Measurements from ENCODE around the gene PPP2R2B.
"Not testable (repeated sequence)": the region's sequence is repeated elsewhere in the genome, so short reads cannot be mapped to it uniquely, and the experiment has no call there.

PPP2R2B gene

DNA sequence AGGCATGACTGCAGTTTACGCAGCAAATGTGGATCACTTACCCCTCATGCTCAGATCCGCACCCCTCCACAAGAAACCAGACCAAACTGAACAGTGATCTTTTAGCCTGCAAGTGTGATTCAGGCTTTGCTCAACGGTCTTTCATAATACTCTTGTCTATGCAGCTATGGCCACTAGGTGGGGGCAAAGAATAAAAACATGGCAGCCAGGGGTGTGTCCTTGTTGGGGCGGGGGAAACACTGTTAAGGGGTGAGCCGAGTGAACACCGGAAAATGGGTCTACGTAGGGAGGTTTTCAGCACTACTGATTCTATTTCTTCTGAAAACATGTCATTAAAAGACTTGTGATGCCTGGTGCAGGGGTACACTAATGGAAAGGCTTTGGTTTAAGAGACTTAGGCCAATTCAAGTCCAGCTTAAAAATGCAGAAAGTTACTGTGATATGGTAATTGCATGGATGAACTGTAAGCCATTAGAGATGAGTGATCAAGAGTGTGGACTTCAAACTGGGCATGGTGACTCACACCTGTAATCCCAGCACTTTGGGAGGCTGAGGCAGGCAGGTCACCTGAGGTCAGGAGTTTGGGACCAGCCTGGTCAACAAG, 312.7 kb downstream of the PPP2R2B start:
- in situ Hi-C loops (cut with HindIII; ENCODE audit: low sequenced_read_pairs) = no loop called here

DNA sequence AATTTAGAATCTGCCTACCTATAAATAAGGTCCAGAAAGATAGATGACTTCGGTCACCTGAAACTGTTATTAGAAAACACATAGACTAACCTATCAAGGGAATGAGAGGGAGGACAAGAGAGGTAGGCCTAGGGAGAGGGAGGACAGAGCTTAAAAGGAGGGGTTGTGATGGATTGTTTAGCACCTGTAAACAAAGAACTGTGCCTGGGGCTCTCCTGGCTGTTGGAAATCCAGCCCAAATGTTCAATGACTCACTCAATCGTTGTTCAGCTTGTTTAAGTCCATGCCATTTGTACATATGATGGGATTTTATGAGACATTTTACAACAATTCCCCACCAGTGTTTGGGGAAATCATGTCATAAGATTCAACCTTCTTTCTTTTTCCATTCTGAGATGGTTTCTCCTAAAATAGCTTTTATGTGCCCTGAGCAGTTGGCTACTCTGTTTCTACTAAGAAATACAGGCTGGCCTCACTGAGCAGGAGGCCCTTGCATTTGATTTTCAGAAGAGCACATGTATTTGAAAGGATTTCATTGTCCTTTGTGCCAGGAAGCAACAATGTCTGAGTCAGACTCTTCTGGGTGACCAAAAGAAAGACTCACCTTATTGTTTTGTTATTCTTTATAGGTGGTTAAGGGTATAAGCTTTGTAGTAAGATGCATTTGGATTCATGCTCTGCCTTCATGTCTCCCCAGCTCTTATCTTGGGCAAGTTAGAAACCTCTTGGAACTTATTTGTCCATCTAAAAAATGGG, 314.4 kb downstream of the PPP2R2B start:
- in situ Hi-C loops (cut with HindIII; ENCODE audit: low sequenced_read_pairs) = no loop called here

DNA sequence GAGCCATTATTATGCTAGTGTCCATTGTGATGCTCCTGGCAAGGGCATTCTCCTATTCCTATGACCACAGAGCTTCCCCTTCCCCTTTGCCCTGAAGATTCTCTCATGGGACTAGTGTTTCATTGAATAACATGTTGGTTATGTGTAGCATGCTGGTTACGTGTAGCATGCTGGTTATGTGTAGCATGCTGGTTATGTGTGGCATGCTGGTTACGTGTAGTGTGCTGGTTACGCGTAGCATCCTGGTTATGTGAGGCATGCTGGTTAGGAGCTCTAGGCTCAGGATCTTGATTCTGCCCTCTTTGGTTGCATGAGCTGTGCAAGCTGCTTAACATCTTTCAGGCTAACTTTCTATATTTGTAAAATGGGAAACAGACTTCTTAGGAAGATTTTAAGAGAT, 316.1 kb downstream of the PPP2R2B start:
- in situ Hi-C loops (cut with HindIII; ENCODE audit: low sequenced_read_pairs) = no loop called here

DNA sequence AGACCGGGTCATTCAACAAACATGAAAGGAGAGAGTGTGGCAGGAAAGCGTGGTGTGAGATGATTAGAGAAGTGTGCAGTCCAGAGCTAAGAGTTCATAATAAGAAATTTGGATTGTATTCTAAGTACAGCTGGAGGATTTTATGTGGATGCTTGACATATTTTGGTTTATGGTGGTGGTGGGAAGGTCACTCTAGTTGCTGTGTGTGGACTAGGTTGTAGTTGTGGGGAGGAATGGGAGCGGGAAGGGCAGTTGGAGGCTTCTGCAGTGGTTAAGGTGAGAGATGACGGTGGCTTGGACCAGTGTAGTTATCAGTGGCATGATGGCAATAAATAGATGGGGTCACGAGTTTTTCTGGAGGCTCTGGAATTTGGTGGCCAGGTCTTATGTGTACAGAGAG, 316.8 kb downstream of the PPP2R2B start:
- in situ Hi-C loops (cut with HindIII; ENCODE audit: low sequenced_read_pairs) = no loop called here

DNA sequence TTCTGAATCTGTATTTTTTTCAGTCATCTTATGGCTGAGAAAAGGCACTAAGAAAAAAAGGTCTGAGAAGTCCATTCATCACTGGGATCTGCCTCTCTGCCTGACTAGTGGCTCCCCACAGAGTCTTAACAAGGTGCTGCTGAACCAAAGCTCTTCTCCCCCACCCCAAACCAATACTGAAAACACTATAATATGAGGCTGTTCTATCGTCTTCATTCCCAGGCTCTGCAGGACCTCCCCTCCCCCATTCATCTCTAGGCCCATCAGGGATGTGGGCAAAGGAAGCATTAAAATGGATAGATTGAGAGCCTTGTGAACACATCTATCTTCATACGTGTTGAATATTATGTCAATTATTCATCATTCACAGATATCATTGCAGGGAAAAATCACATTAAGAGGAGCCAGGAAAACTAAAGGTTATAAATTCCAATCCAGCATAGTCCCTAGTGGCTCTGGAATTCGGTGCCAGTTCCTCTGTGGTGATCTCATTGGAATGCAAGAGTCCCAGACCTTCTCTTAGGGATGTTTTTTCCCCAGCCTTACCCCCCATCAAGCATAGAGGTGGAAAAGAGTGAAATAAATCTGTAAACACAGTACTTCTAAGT, 318.2 kb downstream of the PPP2R2B start:
- in situ Hi-C loops (cut with HindIII; ENCODE audit: low sequenced_read_pairs) = no loop called here

DNA sequence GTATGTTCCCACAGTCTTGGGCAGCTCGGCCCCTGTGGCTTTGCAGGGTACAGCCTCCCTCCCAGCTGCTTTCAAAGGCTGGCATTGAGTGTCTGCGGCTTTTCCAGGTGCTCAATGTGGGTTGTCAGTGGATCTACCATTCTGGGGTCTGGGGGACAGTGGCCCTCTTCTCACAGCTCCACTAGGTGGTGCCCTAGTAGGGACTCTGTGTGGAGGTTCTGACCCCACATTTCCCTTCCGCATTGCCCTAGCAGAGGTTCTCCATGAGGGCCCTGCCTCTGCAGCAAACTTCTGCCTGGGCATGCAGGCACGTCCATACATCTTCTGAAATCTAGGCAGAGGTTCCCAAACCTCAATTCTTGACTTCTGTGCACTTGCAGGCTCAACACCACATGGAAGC, 321.7 kb downstream of the PPP2R2B start:
- in situ Hi-C loops (cut with HindIII; ENCODE audit: low sequenced_read_pairs) = not testable (repeated sequence)

DNA sequence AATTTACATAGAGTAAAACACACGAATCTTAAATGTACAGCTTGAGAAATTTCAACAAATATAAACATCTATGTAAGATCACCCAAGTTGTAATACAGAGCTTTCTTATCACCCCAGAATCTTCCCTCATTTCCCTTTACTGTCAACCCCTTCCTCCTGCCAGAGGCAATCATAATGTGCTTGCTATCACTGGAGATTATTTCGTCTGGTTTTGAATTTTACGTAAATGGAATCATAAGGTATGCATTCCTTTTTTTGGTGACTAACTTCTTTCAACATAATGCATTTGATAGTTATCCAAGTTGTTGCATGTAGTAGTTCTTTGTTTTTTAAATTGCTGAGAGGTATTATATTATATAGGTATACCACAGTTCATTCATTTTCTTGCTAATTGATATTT, 325.1 kb downstream of the PPP2R2B start:
- in situ Hi-C loops (cut with HindIII; ENCODE audit: low sequenced_read_pairs) = no loop called here

DNA sequence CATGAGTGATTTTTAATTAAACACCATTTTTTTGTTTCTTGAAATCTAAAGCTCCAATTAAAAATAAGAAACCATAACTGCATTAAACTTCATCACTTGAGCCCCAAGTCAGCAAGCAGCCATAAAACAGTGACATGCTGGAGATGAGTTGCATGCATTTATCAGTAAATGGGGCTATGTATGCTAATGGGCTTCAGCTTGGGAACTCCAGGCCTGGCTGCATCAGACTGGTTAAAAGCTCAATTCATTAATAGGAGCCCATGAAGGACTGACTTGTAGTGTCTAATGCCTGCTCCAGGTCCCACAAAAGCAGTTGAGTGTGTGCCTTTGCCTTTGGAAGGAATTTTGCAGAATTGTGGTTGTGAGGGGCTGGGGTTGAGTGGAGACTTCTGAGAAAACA, 328.9 kb downstream of the PPP2R2B start:
- in situ Hi-C loops (cut with HindIII; ENCODE audit: low sequenced_read_pairs) = loop anchor here (25.0 kb wide), 1 partner anchor 638 kb away; no protein-coding TSS in a partner anchor

DNA sequence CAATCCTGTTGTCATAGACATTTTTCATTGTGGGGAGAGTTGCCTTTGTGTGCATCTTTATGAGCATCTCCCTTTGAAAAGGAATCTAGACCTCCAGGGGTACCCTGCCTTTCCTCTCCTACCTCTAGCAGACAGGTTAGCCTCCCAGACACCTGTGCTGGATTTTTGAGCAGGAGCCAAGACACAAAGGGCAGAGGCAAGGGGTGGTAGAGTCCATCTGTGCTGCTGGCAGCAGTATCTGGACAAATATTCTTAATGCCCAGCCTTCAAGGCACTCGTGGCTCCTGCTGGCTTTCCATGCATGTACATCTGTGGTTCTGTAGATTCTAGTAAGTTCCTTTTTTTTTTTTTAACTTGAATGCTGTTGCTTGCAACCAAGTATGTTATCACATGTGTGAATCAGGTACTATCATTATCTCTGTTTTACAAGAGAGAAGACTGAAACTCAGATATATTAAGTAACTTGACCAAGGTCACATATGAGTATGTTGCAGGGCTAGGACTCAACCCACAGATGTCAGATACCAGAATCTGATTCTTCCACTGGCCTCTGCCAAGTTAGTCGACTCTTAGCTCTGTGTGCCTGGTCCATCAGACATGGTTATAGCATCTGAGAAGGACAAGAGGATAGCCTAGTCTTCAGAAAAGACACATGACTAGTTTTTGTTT, 329.6 kb downstream of the PPP2R2B start:
- in situ Hi-C loops (cut with HindIII; ENCODE audit: low sequenced_read_pairs) = loop anchor here (25.0 kb wide), 1 partner anchor 638 kb away; no protein-coding TSS in a partner anchor

DNA sequence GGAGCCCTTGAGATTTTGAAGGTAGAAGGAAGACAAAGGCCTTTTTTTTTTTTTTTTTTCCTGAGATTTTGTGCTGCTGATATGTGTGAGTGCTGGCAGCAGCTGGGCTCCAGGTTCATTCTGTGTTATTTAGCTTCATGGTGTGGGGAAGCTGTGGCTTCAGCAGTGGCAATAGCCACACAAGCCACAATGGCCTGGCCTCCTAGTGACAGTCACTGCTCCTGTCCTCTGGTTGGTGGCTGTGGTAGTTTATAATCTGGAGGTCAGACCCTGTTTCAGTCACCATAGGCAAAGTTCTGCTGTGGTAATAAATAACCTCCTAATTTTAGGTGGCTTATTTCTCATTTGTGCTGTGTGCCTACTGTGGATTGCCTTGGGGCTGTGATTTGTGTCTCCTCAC, 334.3 kb downstream of the PPP2R2B start:
- in situ Hi-C loops (cut with HindIII; ENCODE audit: low sequenced_read_pairs) = loop anchor here (25.0 kb wide), 1 partner anchor 643 kb away; no protein-coding TSS in a partner anchor

DNA sequence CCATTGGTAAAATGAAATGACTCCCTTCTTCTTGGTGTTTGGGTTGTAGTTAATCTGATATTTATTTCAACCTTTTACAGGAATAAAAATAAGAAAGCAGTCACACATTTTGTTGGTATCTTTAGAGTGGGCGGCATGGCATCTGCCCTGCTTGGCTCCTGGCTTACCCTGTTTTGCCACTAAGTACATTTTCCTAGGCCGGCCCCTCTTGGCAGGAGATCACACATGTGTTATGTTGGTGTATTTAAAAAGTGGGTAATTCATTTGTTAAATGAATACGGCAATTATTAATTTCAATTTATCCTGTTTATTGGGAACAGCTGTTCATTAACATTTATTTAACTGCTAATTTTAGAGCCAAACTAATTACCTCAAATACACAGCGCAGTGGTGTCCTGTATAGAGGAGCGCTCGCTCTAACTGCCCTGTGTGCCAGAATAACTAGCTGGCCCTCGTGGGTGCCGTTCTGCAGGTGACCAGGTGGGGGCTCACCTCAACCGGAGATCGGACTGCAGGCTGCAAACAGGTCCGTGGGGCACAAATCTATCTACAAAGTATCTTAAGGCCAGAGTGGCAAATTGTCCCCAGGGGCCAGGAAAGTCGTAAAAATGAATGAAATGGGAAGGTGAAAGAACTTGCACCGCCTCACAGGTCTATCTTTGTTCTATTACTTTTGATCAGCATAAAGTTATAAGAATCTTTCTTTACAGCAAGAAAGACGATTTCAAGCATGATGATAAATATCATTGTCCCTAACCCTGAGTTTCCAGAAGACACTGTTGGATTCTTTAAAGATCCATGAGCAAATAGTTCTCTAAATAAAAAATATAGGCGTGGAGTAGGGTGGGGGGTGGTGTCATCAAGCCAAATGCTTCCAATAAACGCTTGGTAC, 336.4 kb downstream of the PPP2R2B start:
- in situ Hi-C loops (cut with HindIII; ENCODE audit: low sequenced_read_pairs) = loop anchor here (25.0 kb wide), 1 partner anchor 645 kb away; no protein-coding TSS in a partner anchor

DNA sequence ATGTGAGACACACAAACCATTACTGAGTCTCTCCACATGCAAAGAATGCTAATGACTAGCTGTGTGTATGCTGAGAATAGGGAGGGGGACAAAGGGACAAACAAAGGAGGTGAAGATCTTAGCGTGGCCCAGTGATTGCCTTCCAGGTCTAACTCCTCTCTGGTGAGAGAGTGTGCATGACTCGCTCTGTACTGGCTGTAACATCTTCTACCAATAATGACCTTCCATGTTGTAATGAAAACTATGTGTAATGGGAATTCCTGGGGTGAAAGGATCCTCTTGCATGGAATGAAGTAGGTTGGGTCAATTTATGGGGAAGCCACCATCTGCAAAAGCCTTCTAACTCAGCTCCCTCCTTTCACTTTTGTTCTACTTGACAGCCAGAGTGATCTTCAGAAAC, 338.1 kb downstream of the PPP2R2B start:
- in situ Hi-C loops (cut with HindIII; ENCODE audit: low sequenced_read_pairs) = loop anchor here (25.0 kb wide), 1 partner anchor 647 kb away; no protein-coding TSS in a partner anchor

DNA sequence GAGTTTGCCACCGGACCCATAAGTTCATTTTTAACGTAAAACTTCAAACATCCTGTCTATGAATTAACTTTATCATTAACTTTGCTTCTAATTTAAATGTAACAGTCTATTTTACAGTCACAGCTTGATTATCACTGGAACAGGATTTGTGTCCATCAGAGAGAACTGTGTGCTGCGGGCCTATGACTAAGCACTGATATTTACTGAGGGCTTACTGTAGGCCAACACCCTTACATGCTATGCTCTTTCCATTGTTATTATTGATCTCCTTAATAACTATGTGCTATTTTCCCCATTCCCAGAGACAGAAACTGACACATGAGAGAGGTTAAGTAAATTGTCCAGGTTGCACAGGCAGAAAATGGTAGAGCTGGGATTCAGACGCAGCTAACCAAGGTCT, 338.6 kb downstream of the PPP2R2B start:
- in situ Hi-C loops (cut with HindIII; ENCODE audit: low sequenced_read_pairs) = loop anchor here (10.0 to 25.0 kb wide), 2 partner anchors 395 to 647 kb away; no protein-coding TSS in a partner anchor

DNA sequence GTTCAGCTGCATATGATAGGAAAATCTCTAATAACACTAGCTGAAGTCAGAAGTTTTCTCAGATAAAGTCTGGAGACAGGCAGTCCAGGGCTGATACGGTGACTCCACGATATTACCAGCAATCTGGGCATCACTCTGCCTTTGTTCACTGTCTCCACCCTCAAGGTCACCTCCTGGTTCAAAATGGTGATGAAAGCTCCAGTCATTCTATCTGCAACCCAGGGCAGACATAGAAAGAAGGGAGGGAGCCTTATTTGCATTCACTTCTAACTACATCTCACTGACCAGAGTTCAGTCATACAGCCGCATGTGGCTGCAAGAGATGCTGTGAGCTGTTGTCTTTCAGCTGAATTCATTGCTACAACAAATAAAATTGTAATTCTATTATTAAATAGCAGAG, 340.1 kb downstream of the PPP2R2B start:
- in situ Hi-C loops (cut with HindIII; ENCODE audit: low sequenced_read_pairs) = loop anchor here (10.0 to 25.0 kb wide), 2 partner anchors 396 to 649 kb away; no protein-coding TSS in a partner anchor

DNA sequence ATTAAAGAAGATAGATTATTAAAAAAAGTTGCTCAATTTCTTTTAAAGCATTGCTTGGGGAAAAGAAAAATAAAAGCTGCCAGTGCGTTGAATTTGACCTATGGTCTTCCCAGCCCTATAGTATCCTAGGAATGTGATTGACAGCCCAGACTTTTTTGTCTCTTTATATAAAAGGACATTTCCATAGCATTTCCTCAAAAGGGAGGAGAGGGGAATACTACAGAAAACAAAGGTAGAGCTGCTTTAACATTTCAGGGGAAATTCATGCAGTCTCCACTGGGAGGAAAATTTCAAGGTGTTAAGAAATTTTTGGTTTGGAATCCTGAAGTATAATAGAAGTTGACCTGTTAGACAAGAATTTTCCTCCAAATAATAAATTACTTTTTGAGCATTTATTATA, 344.7 kb downstream of the PPP2R2B start:
- in situ Hi-C loops (cut with HindIII; ENCODE audit: low sequenced_read_pairs) = loop anchor here (10.0 to 25.0 kb wide), 2 partner anchors 401 to 653 kb away; no protein-coding TSS in a partner anchor

DNA sequence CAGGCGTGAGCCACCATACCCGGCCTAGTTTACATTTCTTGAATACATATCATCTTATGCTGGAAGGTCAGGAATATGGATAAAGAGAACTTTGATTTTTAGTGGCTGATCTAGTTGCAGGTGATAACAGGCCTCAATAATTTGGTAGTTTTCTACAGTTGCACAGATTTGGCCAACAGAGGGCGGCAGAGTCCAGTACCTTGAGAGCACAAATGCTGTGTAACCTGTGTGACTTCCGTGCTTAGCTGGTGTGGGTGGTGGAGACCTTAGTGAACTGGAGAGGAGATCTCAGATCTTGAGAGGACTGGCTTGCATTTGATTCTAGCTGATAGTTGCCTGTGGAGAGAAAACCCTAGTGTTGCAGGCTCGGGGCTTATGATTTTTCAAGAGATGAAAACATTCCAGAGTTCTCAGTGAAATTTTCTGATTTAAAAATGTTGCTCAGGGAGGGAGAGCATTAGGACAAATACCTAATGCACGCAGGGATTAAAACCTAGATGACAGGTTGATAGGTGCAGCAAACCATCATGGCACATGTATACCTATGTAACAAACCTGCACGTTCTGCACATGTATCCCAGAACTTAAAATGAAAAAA, 345.2 kb downstream of the PPP2R2B start:
- in situ Hi-C loops (cut with HindIII; ENCODE audit: low sequenced_read_pairs) = loop anchor here (10.0 to 25.0 kb wide), 2 partner anchors 401 to 654 kb away; no protein-coding TSS in a partner anchor
